ENCODE results near the gene ZNF592.
"Not testable (repeated sequence)": the region's sequence is repeated elsewhere in the genome, so short reads cannot be mapped to it uniquely, and the experiment has no call there.

DNA sequence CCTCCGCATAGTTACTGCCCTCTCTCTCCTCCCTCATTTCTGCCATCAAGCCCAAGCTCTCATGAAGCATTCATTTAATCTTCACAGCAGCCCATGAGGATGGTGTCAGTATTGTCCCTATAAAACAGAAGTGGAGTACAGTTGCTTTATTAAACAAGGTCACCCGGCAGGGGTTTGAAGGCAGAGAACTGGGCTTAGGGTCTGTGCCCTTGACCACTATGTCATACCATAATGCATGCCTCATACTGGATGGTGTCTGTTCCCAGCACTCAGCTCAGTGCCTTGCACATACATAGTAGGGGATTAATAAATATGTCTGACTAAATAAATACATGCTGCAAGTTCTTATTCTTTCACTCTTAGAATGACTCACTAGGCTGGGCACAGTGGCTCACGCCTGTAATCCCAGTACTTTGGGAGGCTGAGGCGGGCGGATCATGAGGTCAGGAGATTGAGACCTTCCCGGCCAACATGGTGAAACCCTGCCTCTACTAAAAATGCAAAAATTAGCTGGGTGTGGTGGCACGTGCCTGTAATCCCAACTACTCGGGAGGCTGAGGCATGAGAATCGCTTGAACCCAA lies 12.8 kb upstream of the ZNF592 start:
- TF ChIP-seq, protein P1, sequence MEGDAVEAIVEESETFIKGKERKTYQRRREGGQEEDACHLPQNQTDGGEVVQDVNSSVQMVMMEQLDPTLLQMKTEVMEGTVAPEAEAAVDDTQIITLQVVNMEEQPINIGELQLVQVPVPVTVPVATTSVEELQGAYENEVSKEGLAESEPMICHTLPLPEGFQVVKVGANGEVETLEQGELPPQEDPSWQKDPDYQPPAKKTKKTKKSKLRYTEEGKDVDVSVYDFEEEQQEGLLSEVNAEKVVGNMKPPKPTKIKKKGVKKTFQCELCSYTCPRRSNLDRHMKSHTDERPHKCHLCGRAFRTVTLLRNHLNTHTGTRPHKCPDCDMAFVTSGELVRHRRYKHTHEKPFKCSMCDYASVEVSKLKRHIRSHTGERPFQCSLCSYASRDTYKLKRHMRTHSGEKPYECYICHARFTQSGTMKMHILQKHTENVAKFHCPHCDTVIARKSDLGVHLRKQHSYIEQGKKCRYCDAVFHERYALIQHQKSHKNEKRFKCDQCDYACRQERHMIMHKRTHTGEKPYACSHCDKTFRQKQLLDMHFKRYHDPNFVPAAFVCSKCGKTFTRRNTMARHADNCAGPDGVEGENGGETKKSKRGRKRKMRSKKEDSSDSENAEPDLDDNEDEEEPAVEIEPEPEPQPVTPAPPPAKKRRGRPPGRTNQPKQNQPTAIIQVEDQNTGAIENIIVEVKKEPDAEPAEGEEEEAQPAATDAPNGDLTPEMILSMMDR (IDR thresholded peaks at IDR 0.05) = not testable (repeated sequence)
- TF ChIP-seq ZFX (IDR thresholded peaks at IDR 0.05; ENCODE audit: borderline replicate concordance) = not testable (repeated sequence)
